COLO829 (cell line): Measurements from ENCODE around the gene COMMD7.
A peak's percentile ranks its signal among the peaks of the same experiment; 100 is the strongest.

ENCODE experiments used
- DNase-seq: peaks from one replicate; pipeline ENCODE4 v3.0.0; 2012; ENCODE audit warnings: low spot score

COMMD7 gene

GRCh38 chr20:32675223-32675975, 67.9 kb downstream of the COMMD7 start:
- no peak for DNase-seq

- peak; percentile 64 for DNase-seq
Observed at GRCh38 chr20:32674362-32674789, 68.9 kb downstream of the COMMD7 start.

- no peak for DNase-seq
Observed at GRCh38 chr20:32672982-32673851, 70.0 kb downstream of the COMMD7 start.

- DNase-seq, result no peak
Observed at GRCh38 chr20:32672394-32672981, 70.8 kb downstream of the COMMD7 start.

GRCh38 chr20:32670773-32671455, 72.4 kb downstream of the COMMD7 start:
- no peak for DNase-seq

- no peak for DNase-seq
Observed at GRCh38 chr20:32667027-32667426, 76.2 kb downstream of the COMMD7 start.

- DNase-seq, result no peak
Observed at GRCh38 chr20:32664678-32665159, 78.5 kb downstream of the COMMD7 start.

GRCh38 chr20:32664012-32664677, 79.1 kb downstream of the COMMD7 start:
- DNase-seq, result no peak

- DNase-seq, result no peak
Observed at GRCh38 chr20:32663335-32664011, 79.8 kb downstream of the COMMD7 start.

GRCh38 chr20:32661820-32662528, 81.3 kb downstream of the COMMD7 start:
- no peak for DNase-seq

- DNase-seq, result no peak
Observed at GRCh38 chr20:32660661-32661060, 82.6 kb downstream of the COMMD7 start.

GRCh38 chr20:32656827-32657226, 86.4 kb downstream of the COMMD7 start:
- no peak for DNase-seq

DNA sequence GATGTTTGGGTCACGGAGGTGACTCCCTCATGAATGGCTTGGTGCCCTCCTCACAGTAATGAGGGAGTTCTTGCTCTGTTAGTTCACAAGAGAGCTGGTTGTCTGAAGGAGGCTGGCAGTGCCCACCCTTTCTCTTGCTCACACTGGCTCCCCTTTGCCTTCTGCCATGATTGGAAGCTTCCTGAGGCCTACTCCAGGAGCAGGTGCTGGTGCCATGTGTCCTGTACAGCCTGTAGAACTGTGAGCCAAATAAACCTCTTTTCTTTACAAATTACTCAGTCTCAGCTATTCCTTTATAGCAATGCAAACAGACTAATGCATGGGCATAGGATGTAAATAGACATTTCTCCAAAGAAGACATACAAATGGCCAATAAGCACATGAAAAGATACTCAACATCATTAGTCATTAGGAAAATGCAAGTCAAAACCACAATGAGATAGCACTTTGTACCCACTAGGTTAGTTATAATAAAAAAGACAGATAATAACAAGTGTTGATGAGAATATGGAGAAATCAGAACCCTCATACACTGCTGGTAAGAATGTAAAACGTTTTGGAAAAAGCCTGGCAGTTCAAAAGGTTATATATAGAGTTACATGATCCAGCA, 87.3 kb downstream of the COMMD7 start:
- DNase-seq, result no peak

GRCh38 chr20:32652739-32653526, 90.3 kb downstream of the COMMD7 start:
- peak; percentile 94 for DNase-seq
